ENCODE measurements around the gene MROH2A.

Gene MROH2A

DNA sequence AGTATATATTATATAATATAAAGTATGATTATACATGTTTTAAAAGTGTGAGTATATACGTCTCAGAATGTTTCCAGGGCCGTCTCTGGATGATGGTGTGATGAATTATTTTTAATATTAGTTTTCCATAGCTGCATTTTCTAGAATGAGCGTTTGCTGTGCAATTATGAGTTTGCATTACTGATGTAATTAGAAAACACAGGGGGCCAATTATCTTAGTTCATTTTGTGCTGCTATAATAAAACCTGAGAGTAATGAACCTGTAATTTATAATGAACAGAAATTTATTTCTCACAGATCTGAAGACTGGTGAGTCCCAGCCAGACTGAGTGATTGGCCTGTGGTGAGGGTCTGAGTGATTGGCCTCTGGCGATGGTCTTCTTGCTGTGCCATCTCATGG is 80.2 kb downstream of the MROH2A start:
- Histone ChIP-seq H3K36me3 (ENCODE audit: control insufficient read depth, low read length) (peaks cover 12% of the 10 kb centered on the region), H3F3A (ENCODE audit: control insufficient read depth, insufficient read depth) (no peaks in the 10 kb centered on the region), H3K4me1 (ENCODE audit: control insufficient read depth, low read length) (peaks cover 9% of the 10 kb centered on the region), H3K9me3 (ENCODE audit: control insufficient read depth, insufficient read depth, low read length) (no peaks in the 10 kb centered on the region; the same call in 1 of the 2 replicates), H3K79me2 (ENCODE audit: control insufficient read depth, low read length) (peaks cover 14% of the 10 kb centered on the region), H3K27ac (ENCODE audit: low read depth, low read length) (no peak overlapping the region), H3K4me2 (ENCODE audit: low read length) (no peak overlapping the region), H3K27me3 (ENCODE audit: control insufficient read depth, low read length) (no peaks in the 10 kb centered on the region), H3K4me3 (ENCODE audit: low read length) (no peak overlapping the region), H3K9me2 (replicated peaks; ENCODE audit: control insufficient read depth, low read length) (no peaks in the 10 kb centered on the region), H4K20me1 (ENCODE audit: control insufficient read depth, insufficient read depth, low read depth, low read length) (peaks cover 2% of the 10 kb centered on the region; the same call in 1 of the 2 replicates)
- TF ChIP-seq EZH2phosphoT487 (IDR thresholded peaks at IDR 0.05; ENCODE audit: borderline replicate concordance, low read length) = no peak
- TF ChIP-seq, protein P1, sequence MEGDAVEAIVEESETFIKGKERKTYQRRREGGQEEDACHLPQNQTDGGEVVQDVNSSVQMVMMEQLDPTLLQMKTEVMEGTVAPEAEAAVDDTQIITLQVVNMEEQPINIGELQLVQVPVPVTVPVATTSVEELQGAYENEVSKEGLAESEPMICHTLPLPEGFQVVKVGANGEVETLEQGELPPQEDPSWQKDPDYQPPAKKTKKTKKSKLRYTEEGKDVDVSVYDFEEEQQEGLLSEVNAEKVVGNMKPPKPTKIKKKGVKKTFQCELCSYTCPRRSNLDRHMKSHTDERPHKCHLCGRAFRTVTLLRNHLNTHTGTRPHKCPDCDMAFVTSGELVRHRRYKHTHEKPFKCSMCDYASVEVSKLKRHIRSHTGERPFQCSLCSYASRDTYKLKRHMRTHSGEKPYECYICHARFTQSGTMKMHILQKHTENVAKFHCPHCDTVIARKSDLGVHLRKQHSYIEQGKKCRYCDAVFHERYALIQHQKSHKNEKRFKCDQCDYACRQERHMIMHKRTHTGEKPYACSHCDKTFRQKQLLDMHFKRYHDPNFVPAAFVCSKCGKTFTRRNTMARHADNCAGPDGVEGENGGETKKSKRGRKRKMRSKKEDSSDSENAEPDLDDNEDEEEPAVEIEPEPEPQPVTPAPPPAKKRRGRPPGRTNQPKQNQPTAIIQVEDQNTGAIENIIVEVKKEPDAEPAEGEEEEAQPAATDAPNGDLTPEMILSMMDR (IDR thresholded peaks at IDR 0.05; ENCODE audit: low read depth, low read length, poor library complexity, severe bottlenecking) = no peak

DNA sequence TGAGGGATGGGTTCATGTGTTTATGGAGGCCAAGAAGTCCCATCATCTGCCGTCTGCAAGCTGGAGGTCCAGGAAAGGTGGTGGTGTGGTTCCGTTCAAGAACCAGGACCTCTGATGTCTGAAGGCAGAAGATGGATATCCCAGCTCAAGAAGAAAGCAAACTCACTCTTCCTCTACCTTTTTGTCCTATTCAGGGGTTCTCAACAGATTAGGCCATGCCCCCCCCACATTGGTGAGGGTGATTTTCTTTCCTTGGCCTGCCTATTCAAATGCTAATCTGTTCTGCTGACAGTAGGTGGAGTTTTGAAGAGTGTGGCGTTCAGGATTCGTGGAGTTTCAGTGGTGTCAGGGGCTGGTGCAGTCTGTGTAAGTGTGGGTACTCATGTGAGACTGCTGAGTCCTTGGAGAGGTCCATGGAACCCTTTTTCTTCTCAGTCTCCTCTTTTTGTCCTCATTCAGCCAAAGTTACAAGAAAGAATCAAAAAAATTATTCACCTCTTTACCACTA is 84.2 kb downstream of the MROH2A start:
- H3F3A ChIP-seq (ENCODE audit: control insufficient read depth, insufficient read depth) = no peaks in the 10 kb centered on the region
- H3K36me3 ChIP-seq (ENCODE audit: control insufficient read depth, low read length) = peaks cover 15% of the 10 kb centered on the region
- no peaks in the 10 kb centered on the region for H3K79me2 ChIP-seq (ENCODE audit: control insufficient read depth, low read length)
- H4K20me1 ChIP-seq (ENCODE audit: control insufficient read depth, insufficient read depth, low read depth, low read length) = no peaks in the 10 kb centered on the region
- no peak overlapping the region for H3K27ac ChIP-seq (ENCODE audit: low read depth, low read length)
- H3K4me3 ChIP-seq (ENCODE audit: low read length) = no peak overlapping the region
- no peak for TF ChIP-seq EZH2phosphoT487 (IDR thresholded peaks at IDR 0.05; ENCODE audit: borderline replicate concordance, low read length)
- TF ChIP-seq, protein P1 (IDR thresholded peaks at IDR 0.05; ENCODE audit: low read depth, low read length, poor library complexity, severe bottlenecking) = no peak
- H3K4me2 ChIP-seq (ENCODE audit: low read length) = no peak overlapping the region
- no peaks in the 10 kb centered on the region for H3K4me1 ChIP-seq (ENCODE audit: control insufficient read depth, low read length)
- H3K9me2 ChIP-seq (replicated peaks; ENCODE audit: control insufficient read depth, low read length) = no peaks in the 10 kb centered on the region
- H3K9me3 ChIP-seq (ENCODE audit: control insufficient read depth, insufficient read depth, low read length) = no peaks in the 10 kb centered on the region
- no peaks in the 10 kb centered on the region for H3K27me3 ChIP-seq (ENCODE audit: control insufficient read depth, low read length)

DNA sequence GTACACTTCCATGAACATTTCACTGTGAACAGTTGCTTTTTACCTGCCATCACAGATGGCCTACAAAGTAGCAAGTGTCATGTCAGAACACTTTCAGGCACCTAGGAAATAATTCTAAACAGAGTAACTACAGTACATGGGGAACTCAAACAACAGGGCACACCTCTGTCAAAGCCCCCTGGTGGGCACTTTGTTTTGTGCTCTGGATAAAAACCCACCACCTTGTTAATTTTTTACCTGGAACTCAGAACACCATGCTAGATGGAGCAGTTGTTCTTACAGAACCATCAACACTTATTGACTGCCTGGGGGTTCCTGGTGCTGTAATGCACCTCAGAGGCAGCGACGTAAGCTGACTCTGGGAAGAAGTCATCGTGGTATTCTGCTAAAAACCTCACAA is 87.7 kb downstream of the MROH2A start:
- no peaks in the 10 kb centered on the region for H3K79me2 ChIP-seq (ENCODE audit: control insufficient read depth, low read length)
- peaks cover 6% of the 10 kb centered on the region for H3K4me1 ChIP-seq (ENCODE audit: control insufficient read depth, low read length)
- no peaks in the 10 kb centered on the region for H3K9me2 ChIP-seq (replicated peaks; ENCODE audit: control insufficient read depth, low read length)
- no peak overlapping the region for H3K4me2 ChIP-seq (ENCODE audit: low read length)
- peaks cover 15% of the 10 kb centered on the region for H3K36me3 ChIP-seq (ENCODE audit: control insufficient read depth, low read length)
- H3K27me3 ChIP-seq (ENCODE audit: control insufficient read depth, low read length) = no peaks in the 10 kb centered on the region
- H3K9me3 ChIP-seq (ENCODE audit: control insufficient read depth, insufficient read depth, low read length) = no peaks in the 10 kb centered on the region
- TF ChIP-seq, protein P1 (IDR thresholded peaks at IDR 0.05; ENCODE audit: low read depth, low read length, poor library complexity, severe bottlenecking) = peak; percentile 58
- TF ChIP-seq EZH2phosphoT487 (IDR thresholded peaks at IDR 0.05; ENCODE audit: borderline replicate concordance, low read length) = no peak
- no peaks in the 10 kb centered on the region for H3F3A ChIP-seq (ENCODE audit: control insufficient read depth, insufficient read depth)
- no peak overlapping the region for H3K4me3 ChIP-seq (ENCODE audit: low read length)
- H3K27ac ChIP-seq (ENCODE audit: low read depth, low read length) = no peak overlapping the region
- no peaks in the 10 kb centered on the region for H4K20me1 ChIP-seq (ENCODE audit: control insufficient read depth, insufficient read depth, low read depth, low read length)

All from DOHH2 (cell line).